CD4-positive, CD25-positive, alpha-beta regulatory T cell (primary cell): Measurements from ENCODE around the gene VAMP1. TPM values are rescaled to one million over a fixed set of nuclear protein-coding genes. Genes with fewer than 3 reads are reported as not detected.

Source experiments
- ATAC-seq, 2 donors: fragments of 150-1000 bp; cut with Tn5 transposase; one replicate each; pipeline ENCODE4 v1.10.0; 2021; ENCODE audit warnings: low read depth in 2 of 2, moderate number of reproducible peaks in 2 of 2, moderate library complexity in 1 of 2
- DNase-seq, 3 donors: peaks; one replicate each; pipeline versions ENCODE4 v3.0.0 to v3.0.0-alpha.2; 2012 to 2022; ENCODE audit warnings: mixed read lengths in 1 of 3
- H3K27ac ChIP-seq: one replicate; pipeline ENCODE4 v1.7.0; 2013; ENCODE audit warnings: mild to moderate bottlenecking, low read length; ENCODE audit not compliant: insufficient read depth, poor library complexity, severe bottlenecking
- H3K27me3 ChIP-seq: one replicate; pipeline ENCODE4 v1.7.0; 2013; ENCODE audit warnings: low read length; ENCODE audit not compliant: control insufficient read depth, insufficient read depth
- H3K36me3 ChIP-seq: one replicate; pipeline ENCODE4 v1.7.0; 2013; ENCODE audit warnings: mild to moderate bottlenecking, low read length, moderate library complexity; ENCODE audit not compliant: control insufficient read depth, insufficient read depth
- H3K4me1 ChIP-seq: 2 replicates; pipeline ENCODE4 v1.7.0; 2013; ENCODE audit warnings: mild to moderate bottlenecking, low read length; ENCODE audit not compliant: insufficient read depth, control insufficient read depth, poor library complexity, severe bottlenecking
- H3K4me3 ChIP-seq: one replicate; pipeline ENCODE4 v1.7.0; 2013; ENCODE audit warnings: low read depth, mild to moderate bottlenecking, low read length, moderate library complexity
- H3K9me3 ChIP-seq, 2 experiments: 1 replicate in 1 of 2; 2 replicates in 1 of 2; pipeline ENCODE4 v1.7.0; 2013; ENCODE audit warnings: low read length in 2 of 2, mild to moderate bottlenecking in 1 of 2, moderate library complexity in 1 of 2; ENCODE audit not compliant: control insufficient read depth in 2 of 2
- H3K27ac Mint-ChIP-seq, 3 donors: one replicate each; pipeline ENCODE4 v1.8.0; 2020 to 2022; ENCODE audit warnings: mild to moderate bottlenecking in 3 of 3, mixed read lengths in 3 of 3, moderate library complexity in 2 of 3
- H3K27me3 Mint-ChIP-seq: one replicate; pipeline ENCODE4 v1.8.0; 2022; ENCODE audit warnings: mild to moderate bottlenecking, mixed read lengths
- H3K36me3 Mint-ChIP-seq: one replicate; pipeline ENCODE4 v1.8.0; 2020; ENCODE audit warnings: mixed read lengths
- H3K4me1 Mint-ChIP-seq, 4 donors: one replicate each; pipeline ENCODE4 v1.8.0; 2020 to 2022; ENCODE audit warnings: mixed read lengths in 4 of 4, mild to moderate bottlenecking in 1 of 4
- H3K4me3 Mint-ChIP-seq, 4 donors: one replicate each; pipeline ENCODE4 v1.8.0; 2020 to 2022; ENCODE audit warnings: mild to moderate bottlenecking in 4 of 4, mixed read lengths in 4 of 4, moderate library complexity in 3 of 4
- H3K9me3 Mint-ChIP-seq, 7 donors: one replicate each; pipeline ENCODE4 v1.8.0; 2020 to 2022; ENCODE audit warnings: mixed read lengths in 7 of 7, mild to moderate bottlenecking in 3 of 7, moderate library complexity in 2 of 7
- polyA plus RNA-seq, 4 donors: library from polyadenylated mRNA; unstranded; fragments of 300-500 nt; fragmentation: Illumina TruSeq; gene quantifications; one replicate each; pipeline ENCODE4 v1.2.3, GENCODE V29; 2021
- total RNA-seq: library from RNA; stranded (reverse); gene quantifications from one replicate; pipeline ENCODE4 v1.2.3, GENCODE V29; 2022

Gene VAMP1
- total and polyA plus RNA-seq, 5 donors from 2014 or later = 9.8 to 67.3 (median 13.6) TPM

GRCh38 chr12:6444704-6445688 lies 25.5 kb downstream of the VAMP1 start, which contains the start of gene CD27:
Gene CD27, plus strand, starts transcription at chr12:6444955. Its CDS starts 141 bp downstream, at chr12:6445096.
- ATAC-seq = peak; percentile 80 to 84
- peak in 2 of 3 donors; percentile 71 to 88 for DNase-seq

DNA sequence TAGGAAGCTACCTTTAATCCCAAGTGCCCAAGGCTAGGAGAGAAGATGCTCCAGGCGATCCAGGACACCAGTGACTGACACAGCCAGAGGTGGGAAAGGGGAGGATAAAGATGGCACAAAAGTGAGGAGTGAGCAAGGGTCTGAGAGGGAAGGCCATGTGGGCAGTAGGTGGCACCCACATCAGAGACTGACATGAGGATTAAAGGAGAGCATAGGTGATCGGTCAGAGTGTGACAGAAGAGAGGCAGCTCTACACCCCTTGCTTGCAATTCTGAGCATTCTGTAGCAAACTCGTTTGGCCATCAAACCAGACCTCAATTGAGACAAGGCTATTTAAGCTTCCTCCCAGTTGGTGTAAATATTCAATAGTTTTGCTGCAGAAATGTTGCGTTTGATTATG lies 26.4 kb downstream of the VAMP1 start:
- H3K27me3 ChIP-seq = no peaks in the 10 kb centered on the region
- H3K27ac Mint-ChIP-seq = peak overlapping the region; percentile 96 to 99 (median 98)
- H3K27me3 Mint-ChIP-seq = no peaks in the 10 kb centered on the region
- H3K9me3 ChIP-seq = no peaks in the 10 kb centered on the region
- H3K9me3 Mint-ChIP-seq = no peaks in the 10 kb centered on the region
- H3K4me3 Mint-ChIP-seq = peak overlapping the region; percentile 96 to 100 (median 99)
- peaks cover 8 to 65% (median 32%) of the 10 kb centered on the region in 4 donors for H3K4me1 Mint-ChIP-seq
- DNase-seq (no peak), ATAC-seq (no peak)
- H3K36me3 ChIP-seq = peaks cover 4% of the 10 kb centered on the region
- peaks cover 32% of the 10 kb centered on the region for H3K36me3 Mint-ChIP-seq
- H3K4me3 ChIP-seq = peak overlapping the region; percentile 72
- H3K27ac ChIP-seq = peak overlapping the region; percentile 99
- peaks cover 43% of the 10 kb centered on the region for H3K4me1 ChIP-seq

More at GRCh38 chr12:6444704-6445688, 25.5 kb downstream of the VAMP1 start, which contains the start of gene CD27:
- peaks cover 8 to 68% (median 33%) of the 10 kb centered on the region in 4 donors for H3K4me1 Mint-ChIP-seq
- peak within 1 kb of the TSS; percentile 99 for H3K27ac ChIP-seq
- peaks cover 4% of the 10 kb centered on the region for H3K36me3 ChIP-seq
- no peaks in the 10 kb centered on the region for H3K9me3 ChIP-seq
- H3K36me3 Mint-ChIP-seq = peaks cover 34% of the 10 kb centered on the region
- peaks cover 51% of the 10 kb centered on the region for H3K4me1 ChIP-seq
- peak within 1 kb of the TSS; percentile 94 for H3K4me3 ChIP-seq
- H3K27me3 ChIP-seq = no peaks in the 10 kb centered on the region
- H3K9me3 Mint-ChIP-seq = no peaks in the 10 kb centered on the region
- H3K27me3 Mint-ChIP-seq = no peaks in the 10 kb centered on the region
- H3K27ac Mint-ChIP-seq = peak within 1 kb of the TSS; percentile 96 to 99 (median 98)
- H3K4me3 Mint-ChIP-seq = peak within 1 kb of the TSS; percentile 98 to 100 (median 99)

- Mint-ChIP-seq H3K4me3 (peak overlapping the region; percentile 96 to 100 (median 99)), H3K36me3 (peaks cover 32% of the 10 kb centered on the region), H3K27me3 (no peaks in the 10 kb centered on the region), H3K4me1 (peaks cover 8 to 61% (median 33%) of the 10 kb centered on the region in 4 donors), H3K27ac (peak overlapping the region; percentile 96 to 99 (median 98)), H3K9me3 (no peaks in the 10 kb centered on the region)
- Histone ChIP-seq H3K27ac (peak overlapping the region; percentile 99), H3K4me3 (peak overlapping the region; percentile 72), H3K9me3 (no peaks in the 10 kb centered on the region), H3K36me3 (peaks cover 4% of the 10 kb centered on the region), H3K27me3 (no peaks in the 10 kb centered on the region), H3K4me1 (peaks cover 37% of the 10 kb centered on the region)
- ATAC-seq = no peak
- peak in 1 of 3 donors; percentile 52 for DNase-seq
These were observed 27.0 kb downstream of the VAMP1 start for GRCh38 chr12:6443361-6443983.

DNA sequence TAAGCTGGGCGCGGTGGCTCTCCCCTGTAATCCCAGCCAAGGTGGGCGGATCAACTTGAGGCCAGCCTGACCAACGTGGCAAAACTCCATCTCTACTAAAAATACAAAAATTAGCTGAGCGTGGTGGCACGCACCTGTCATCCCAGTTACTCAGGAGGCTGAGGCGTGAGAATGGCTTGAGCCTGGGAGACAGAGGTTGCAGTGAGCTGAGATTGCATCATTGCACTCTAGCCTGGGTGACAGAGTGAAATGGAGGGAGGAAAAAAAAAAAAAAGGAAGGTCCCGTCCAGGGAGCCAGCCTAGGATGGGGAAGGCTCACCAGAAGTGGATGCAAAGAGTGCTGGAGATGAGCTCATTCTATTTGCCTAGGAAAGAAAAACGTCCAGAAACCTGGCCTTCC lies 27.6 kb downstream of the VAMP1 start:
- no peak for DNase-seq
- peaks cover 27% of the 10 kb centered on the region for H3K36me3 Mint-ChIP-seq
- H3K4me1 Mint-ChIP-seq = peaks cover 8 to 55% (median 28%) of the 10 kb centered on the region in 4 donors
- H3K27ac ChIP-seq = no peak overlapping the region
- ATAC-seq = no peak
- peaks cover 1% of the 10 kb centered on the region for H3K36me3 ChIP-seq
- H3K9me3 ChIP-seq = no peaks in the 10 kb centered on the region
- peak overlapping the region; percentile 69 to 99 (median 98) for H3K27ac Mint-ChIP-seq
- no peaks in the 10 kb centered on the region for H3K27me3 Mint-ChIP-seq
- H3K9me3 Mint-ChIP-seq = no peaks in the 10 kb centered on the region
- peaks cover 31% of the 10 kb centered on the region for H3K4me1 ChIP-seq
- H3K4me3 ChIP-seq = no peak overlapping the region
- H3K4me3 Mint-ChIP-seq = peak overlapping the region; percentile 44 to 100 (median 99)
- no peaks in the 10 kb centered on the region for H3K27me3 ChIP-seq

DNA sequence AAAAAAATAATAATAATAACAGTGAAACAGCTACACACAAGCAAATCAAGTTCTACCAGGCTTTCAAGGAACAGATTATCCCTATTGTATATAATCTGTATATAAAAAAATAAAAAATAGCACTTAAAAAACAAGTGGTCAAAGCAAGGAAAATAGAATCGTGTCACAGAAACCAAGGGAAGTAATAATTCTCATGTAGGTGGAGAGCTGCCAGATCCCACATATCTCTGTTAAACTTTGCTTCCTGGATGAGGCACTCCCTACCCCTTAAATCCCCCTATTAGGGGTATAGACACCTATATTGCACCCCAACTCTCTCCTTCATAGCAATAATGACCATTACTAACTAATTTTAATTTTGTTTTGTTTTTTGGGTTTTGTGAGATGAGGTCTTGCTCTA lies 30.1 kb downstream of the VAMP1 start:
- Histone ChIP-seq H3K27me3 (no peaks in the 10 kb centered on the region), H3K36me3 (no peaks in the 10 kb centered on the region), H3K4me3 (no peak overlapping the region), H3K4me1 (peaks cover 16% of the 10 kb centered on the region), H3K9me3 (no peaks in the 10 kb centered on the region), H3K27ac (no peak overlapping the region)
- H3K4me3 Mint-ChIP-seq = peak overlapping the region in 1 of 4 donors; percentile 100
- peak overlapping the region; percentile 14 to 93 (median 74) for H3K27ac Mint-ChIP-seq
- no peaks in the 10 kb centered on the region for H3K9me3 Mint-ChIP-seq
- no peaks in the 10 kb centered on the region for H3K27me3 Mint-ChIP-seq
- peaks cover 6% of the 10 kb centered on the region for H3K36me3 Mint-ChIP-seq
- H3K4me1 Mint-ChIP-seq = peaks cover 8 to 44% (median 20%) of the 10 kb centered on the region in 4 donors
- ATAC-seq (no peak), DNase-seq (no peak)

DNA sequence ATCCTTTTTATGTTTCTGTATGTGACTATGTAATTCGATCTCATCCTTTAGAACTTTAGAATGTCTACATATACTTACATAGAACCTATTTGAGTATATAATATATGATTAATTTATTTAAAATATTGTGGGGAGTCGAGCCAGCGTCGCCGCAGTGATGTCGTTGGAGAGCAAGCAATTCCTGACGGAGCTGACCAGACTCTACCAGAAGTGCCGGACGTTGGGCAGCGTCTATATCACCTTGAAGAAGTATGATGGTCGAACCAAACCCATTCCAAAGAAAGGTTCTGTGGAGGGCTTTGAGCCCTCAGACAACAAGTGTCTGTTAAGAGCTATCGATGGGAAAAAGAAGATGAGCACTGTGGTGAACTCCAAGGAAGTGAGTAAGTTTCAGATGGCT lies 32.1 kb downstream of the VAMP1 start:
- H3K4me1 ChIP-seq = peaks cover 21% of the 10 kb centered on the region
- Mint-ChIP-seq H3K4me1 (peaks cover 10 to 49% (median 22%) of the 10 kb centered on the region in 4 donors), H3K27ac (peak overlapping the region in 2 of 3 donors; percentile 26 to 83), H3K4me3 (no peak overlapping the region), H3K36me3 (no peaks in the 10 kb centered on the region), H3K27me3 (no peaks in the 10 kb centered on the region), H3K9me3 (no peaks in the 10 kb centered on the region)
- H3K36me3 ChIP-seq = no peaks in the 10 kb centered on the region
- ATAC-seq (no peak), DNase-seq (no peak)
- H3K9me3 ChIP-seq = no peaks in the 10 kb centered on the region
- no peaks in the 10 kb centered on the region for H3K27me3 ChIP-seq
- H3K27ac ChIP-seq = no peak overlapping the region
- no peak overlapping the region for H3K4me3 ChIP-seq

- Mint-ChIP-seq H3K27me3 (no peaks in the 10 kb centered on the region), H3K27ac (peak overlapping the region in 1 of 3 donors; percentile 56), H3K4me3 (no peak overlapping the region), H3K4me1 (peaks cover 14 to 47% (median 21%) of the 10 kb centered on the region in 4 donors), H3K36me3 (no peaks in the 10 kb centered on the region), H3K9me3 (no peaks in the 10 kb centered on the region)
- ATAC-seq (no peak), DNase-seq (no peak)
- no peak overlapping the region for H3K4me3 ChIP-seq
- peaks cover 24% of the 10 kb centered on the region for H3K4me1 ChIP-seq
- H3K27me3 ChIP-seq = no peaks in the 10 kb centered on the region
- H3K27ac ChIP-seq = no peak overlapping the region
- H3K36me3 ChIP-seq = no peaks in the 10 kb centered on the region
- H3K9me3 ChIP-seq = no peaks in the 10 kb centered on the region
These were observed 32.9 kb downstream of the VAMP1 start for GRCh38 chr12:6437586-6437985.
